ENCODE data around the gene TPD52L2. TPM values are rescaled to one million over a fixed set of nuclear protein-coding genes. Genes with fewer than 3 reads are reported as not detected.

The TPD52L2 gene
- total RNA-seq: 10 to 100 TPM; 54.8 to 92.9 TPM

DNA sequence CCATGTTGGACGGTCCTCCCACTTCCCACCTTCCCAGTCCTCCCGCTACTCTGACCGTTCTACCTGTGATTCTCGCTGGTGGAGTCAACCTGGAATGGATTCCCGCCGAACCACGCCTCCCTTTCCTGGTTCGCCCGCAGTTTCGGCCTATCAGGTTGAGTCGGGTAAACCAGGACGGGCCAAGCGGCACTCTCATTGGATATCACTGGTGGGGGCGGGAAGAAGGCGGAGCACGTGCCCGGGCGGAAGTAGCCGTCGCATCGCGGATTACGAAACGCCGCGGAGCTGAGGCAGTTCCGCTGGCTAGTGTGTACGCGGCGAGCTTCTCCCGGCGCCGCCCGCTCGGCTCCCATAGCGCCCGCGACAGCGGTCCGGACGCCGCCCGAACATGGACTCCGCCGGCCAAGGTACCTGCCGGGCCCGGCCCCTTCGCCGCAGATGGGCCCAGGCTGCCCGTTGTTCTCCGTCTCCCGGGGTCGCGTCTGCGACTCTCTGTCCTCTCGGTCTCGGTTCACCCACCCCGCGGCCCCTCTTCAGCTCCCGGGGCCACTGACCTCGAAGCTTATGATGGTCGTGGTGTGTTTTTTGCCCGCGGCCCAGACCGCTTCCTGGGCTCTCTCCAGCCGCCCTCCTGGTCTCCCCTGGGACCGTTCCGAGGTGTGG lies at the start of gene TPD52L2:
TPD52L2 (plus strand) TSS at position 293 of the 663 bp plus-strand sequence; CDS start at position 389, 96 bp downstream.
- peak within 1 kb of the TSS; percentile 84 for H3K4me3 Mint-ChIP-seq
- H3K36me3 Mint-ChIP-seq (ENCODE audit: low read depth): peaks cover 67% of the 10 kb centered on the region
- peak; percentile 88 for ATAC-seq (replicated peaks)
- H3K4me1 Mint-ChIP-seq: peaks cover 5% of the 10 kb centered on the region
- peak within 1 kb of the TSS; percentile 89 for H3K27ac Mint-ChIP-seq
- H3K27me3 Mint-ChIP-seq: no peaks in the 10 kb centered on the region
- H3K9me3 Mint-ChIP-seq: no peaks in the 10 kb centered on the region

GRCh38 chr20:63815615-63816253 lies 49.3 kb upstream of the TPD52L2 start:
- H3K27ac Mint-ChIP-seq: no peak overlapping the region
- no peaks in the 10 kb centered on the region for H3K4me1 Mint-ChIP-seq
- no peaks in the 10 kb centered on the region for H3K36me3 Mint-ChIP-seq (ENCODE audit: low read depth)
- H3K4me3 Mint-ChIP-seq: no peak overlapping the region
- no peaks in the 10 kb centered on the region for H3K27me3 Mint-ChIP-seq
- ATAC-seq (replicated peaks): no peak
- no peaks in the 10 kb centered on the region for H3K9me3 Mint-ChIP-seq

DNA sequence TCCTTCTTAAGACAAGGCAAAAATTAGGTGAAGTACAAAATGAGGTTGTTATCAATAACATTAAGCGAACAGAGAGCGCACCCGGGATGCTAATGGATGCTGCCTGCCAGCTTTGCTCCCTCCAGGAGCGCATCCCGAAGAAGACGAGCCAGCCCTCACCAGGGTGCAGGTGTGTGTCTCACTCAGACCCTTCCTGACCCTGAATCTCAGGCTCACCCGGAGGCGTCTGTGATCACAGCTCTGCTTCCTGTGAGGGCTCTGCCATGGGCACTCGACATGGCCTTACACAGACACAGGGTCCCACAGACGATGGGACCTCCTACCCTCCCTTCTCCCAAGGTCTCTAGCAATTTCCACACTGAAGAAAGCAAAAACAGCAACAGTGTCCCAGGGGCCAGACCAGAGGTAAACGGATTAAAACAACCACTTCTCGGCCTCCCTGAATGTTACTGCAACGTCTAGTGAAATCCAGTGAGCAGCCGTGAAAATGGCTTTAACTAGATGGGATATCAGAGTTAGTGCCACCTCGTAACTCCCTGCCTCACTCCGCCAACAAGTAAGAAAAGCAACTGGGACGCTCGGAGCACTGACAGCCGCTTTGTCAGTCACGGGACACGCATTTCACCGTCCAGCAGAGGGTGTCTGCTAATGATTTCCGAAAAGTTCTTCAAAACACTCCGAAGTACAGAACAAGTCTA lies 45.7 kb upstream of the TPD52L2 start:
- no peaks in the 10 kb centered on the region for H3K9me3 Mint-ChIP-seq
- H3K4me3 Mint-ChIP-seq: peak overlapping the region; percentile 50
- no peak for ATAC-seq (replicated peaks)
- no peaks in the 10 kb centered on the region for H3K36me3 Mint-ChIP-seq (ENCODE audit: low read depth)
- H3K27ac Mint-ChIP-seq: peak overlapping the region; percentile 61
- H3K4me1 Mint-ChIP-seq: no peaks in the 10 kb centered on the region
- H3K27me3 Mint-ChIP-seq: peaks cover 4% of the 10 kb centered on the region

DNA sequence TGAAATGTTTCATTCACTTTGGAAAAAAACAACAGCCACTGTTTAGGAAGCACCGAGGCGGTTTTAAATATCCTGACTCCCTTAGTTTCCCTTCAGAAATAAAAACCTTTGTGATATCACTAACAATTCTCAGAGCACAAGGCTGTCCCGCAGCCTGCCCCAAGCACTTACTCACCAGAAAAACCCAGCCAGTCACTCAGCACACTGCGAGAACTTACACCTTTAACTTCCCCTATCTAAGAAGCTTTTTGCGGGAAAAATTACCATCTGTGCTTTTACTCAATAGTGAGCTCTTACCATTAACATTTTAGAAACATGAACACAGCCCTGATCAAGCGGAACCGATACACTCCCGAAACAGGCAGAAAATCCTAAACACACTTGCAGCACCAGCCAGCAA lies 43.3 kb upstream of the TPD52L2 start:
- Mint-ChIP-seq H3K4me3 (no peak overlapping the region), H3K36me3 (ENCODE audit: low read depth) (no peaks in the 10 kb centered on the region), H3K4me1 (peaks cover 7% of the 10 kb centered on the region), H3K27me3 (peaks cover 13% of the 10 kb centered on the region), H3K9me3 (no peaks in the 10 kb centered on the region), H3K27ac (no peak overlapping the region)
- ATAC-seq (replicated peaks): no peak

- Mint-ChIP-seq H3K36me3 (ENCODE audit: low read depth) (no peaks in the 10 kb centered on the region), H3K4me1 (peaks cover 7% of the 10 kb centered on the region), H3K27ac (no peak overlapping the region), H3K9me3 (no peaks in the 10 kb centered on the region), H3K27me3 (peaks cover 13% of the 10 kb centered on the region), H3K4me3 (no peak overlapping the region)
- no peak for ATAC-seq (replicated peaks)
These were observed 42.8 kb upstream of the TPD52L2 start for GRCh38 chr20:63822276-63822696.

DNA sequence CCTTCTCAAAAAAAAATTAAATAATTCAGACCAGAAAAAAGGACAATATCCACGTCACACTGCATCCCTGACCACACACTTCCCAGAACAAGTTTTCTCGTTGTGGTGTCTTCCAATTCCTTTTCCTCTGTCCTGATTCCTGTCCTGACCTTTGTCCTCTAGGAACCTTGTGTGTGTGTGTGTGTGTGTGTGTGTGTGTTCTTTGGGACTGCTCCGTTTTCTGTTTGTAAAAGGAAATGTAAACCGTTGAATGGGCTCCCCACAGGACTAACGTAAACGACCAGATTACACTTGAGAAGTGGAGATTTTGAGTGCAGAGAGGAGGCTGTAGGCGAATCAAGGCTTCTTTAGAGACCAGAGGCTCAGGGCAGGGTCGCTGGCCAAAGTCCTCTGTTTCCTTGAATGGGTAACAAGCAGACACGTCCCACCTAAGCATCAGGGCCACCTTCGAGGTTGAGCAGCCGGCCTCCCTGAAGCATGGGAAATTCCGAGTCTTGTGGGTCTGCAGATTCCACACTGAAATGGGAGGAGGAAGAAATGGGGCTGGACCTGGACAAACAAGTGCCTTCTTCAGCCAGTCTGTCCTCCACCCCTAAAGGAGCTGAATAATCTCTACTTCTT lies 41.3 kb upstream of the TPD52L2 start:
- H3K27me3 Mint-ChIP-seq: peaks cover 17% of the 10 kb centered on the region
- no peak overlapping the region for H3K27ac Mint-ChIP-seq
- no peak overlapping the region for H3K4me3 Mint-ChIP-seq
- H3K4me1 Mint-ChIP-seq: peaks cover 7% of the 10 kb centered on the region
- ATAC-seq (replicated peaks): no peak
- no peaks in the 10 kb centered on the region for H3K36me3 Mint-ChIP-seq (ENCODE audit: low read depth)
- no peaks in the 10 kb centered on the region for H3K9me3 Mint-ChIP-seq

- Mint-ChIP-seq H3K36me3 (ENCODE audit: low read depth) (peaks cover 11% of the 10 kb centered on the region), H3K9me3 (no peaks in the 10 kb centered on the region), H3K4me3 (peak overlapping the region; percentile 28), H3K27ac (no peak overlapping the region), H3K27me3 (peaks cover 31% of the 10 kb centered on the region), H3K4me1 (peaks cover 17% of the 10 kb centered on the region)
- ATAC-seq (replicated peaks): peak; percentile 1
These were observed 39.5 kb upstream of the TPD52L2 start for GRCh38 chr20:63825331-63826118.

DNA sequence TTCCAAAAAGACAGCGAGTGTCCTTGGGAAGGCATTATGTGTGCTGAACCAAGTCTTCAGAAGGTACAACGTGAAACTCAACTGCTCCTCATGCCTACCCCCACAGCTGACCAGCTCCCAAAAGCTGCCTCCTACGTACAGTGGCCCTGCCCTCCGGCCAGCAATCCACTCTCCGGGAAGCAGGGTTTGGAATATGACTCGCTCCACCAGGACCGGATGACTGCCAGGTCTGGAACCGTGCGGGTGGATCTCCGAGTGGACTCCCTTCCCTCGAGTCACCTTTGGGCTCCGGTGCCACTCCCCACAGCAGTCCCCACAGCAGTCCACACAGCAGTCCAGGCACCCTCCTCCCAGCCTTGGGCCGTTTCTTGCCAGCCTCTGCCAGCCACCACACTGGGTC lies 38.3 kb upstream of the TPD52L2 start:
- H3K36me3 Mint-ChIP-seq (ENCODE audit: low read depth): peaks cover 11% of the 10 kb centered on the region
- no peak for ATAC-seq (replicated peaks)
- H3K4me3 Mint-ChIP-seq: no peak overlapping the region
- H3K27me3 Mint-ChIP-seq: peaks cover 31% of the 10 kb centered on the region
- H3K4me1 Mint-ChIP-seq: peaks cover 17% of the 10 kb centered on the region
- H3K27ac Mint-ChIP-seq: no peak overlapping the region
- no peaks in the 10 kb centered on the region for H3K9me3 Mint-ChIP-seq

- H3K4me1 Mint-ChIP-seq: peaks cover 17% of the 10 kb centered on the region
- H3K4me3 Mint-ChIP-seq: peak overlapping the region; percentile 87
- H3K27ac Mint-ChIP-seq: no peak overlapping the region
- H3K36me3 Mint-ChIP-seq (ENCODE audit: low read depth): peaks cover 11% of the 10 kb centered on the region
- peaks cover 31% of the 10 kb centered on the region for H3K27me3 Mint-ChIP-seq
- ATAC-seq (replicated peaks): no peak
- no peaks in the 10 kb centered on the region for H3K9me3 Mint-ChIP-seq
These were observed 36.9 kb upstream of the TPD52L2 start for GRCh38 chr20:63828124-63828523.

DNA sequence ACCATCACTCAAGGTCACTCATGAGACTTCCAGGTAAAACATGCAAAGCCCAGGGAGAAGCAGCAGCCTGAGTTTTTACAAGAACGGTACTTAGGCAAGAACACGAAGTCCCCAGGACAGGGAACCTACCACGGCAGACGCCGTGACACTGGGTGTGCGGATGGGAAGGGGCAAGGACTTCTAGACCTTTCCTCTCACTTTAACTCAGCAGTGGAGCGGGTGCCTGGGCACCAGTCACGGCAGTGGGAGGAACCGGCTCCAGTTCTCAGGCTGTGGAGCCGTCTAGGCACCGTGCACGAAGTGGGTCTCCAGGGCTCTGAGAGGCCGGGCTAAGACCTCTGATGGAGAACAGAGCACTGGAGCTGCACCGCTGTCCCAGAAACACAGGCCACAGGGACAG lies 36.5 kb upstream of the TPD52L2 start:
- H3K36me3 Mint-ChIP-seq (ENCODE audit: low read depth): peaks cover 11% of the 10 kb centered on the region
- H3K4me3 Mint-ChIP-seq: peak overlapping the region; percentile 87
- no peak for ATAC-seq (replicated peaks)
- H3K27ac Mint-ChIP-seq: no peak overlapping the region
- peaks cover 31% of the 10 kb centered on the region for H3K27me3 Mint-ChIP-seq
- no peaks in the 10 kb centered on the region for H3K9me3 Mint-ChIP-seq
- H3K4me1 Mint-ChIP-seq: peaks cover 17% of the 10 kb centered on the region

GRCh38 chr20:63828951-63829350 lies 36.1 kb upstream of the TPD52L2 start:
- Mint-ChIP-seq H3K36me3 (ENCODE audit: low read depth) (peaks cover 11% of the 10 kb centered on the region), H3K27ac (no peak overlapping the region), H3K4me3 (peak overlapping the region; percentile 87), H3K27me3 (peaks cover 27% of the 10 kb centered on the region), H3K9me3 (no peaks in the 10 kb centered on the region), H3K4me1 (peaks cover 17% of the 10 kb centered on the region)
- no peak for ATAC-seq (replicated peaks)

DNA sequence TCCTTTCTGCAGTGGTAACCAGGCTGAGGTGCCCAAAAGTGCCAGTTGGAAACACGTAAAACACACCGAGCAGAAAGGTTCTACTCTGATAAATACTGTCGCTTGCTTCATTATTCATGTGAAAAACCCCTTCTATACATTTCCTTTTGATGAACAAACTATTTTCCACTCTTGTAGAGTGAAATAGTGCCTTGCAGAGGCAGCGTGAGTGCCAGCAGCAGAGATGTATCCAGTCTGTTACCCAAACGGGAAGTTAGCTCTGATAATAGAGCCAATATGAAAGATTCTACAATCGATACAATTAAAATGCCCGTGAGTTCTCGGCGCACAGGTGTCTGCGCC lies 35.5 kb upstream of the TPD52L2 start:
- Mint-ChIP-seq H3K36me3 (ENCODE audit: low read depth) (peaks cover 11% of the 10 kb centered on the region), H3K4me3 (peak overlapping the region; percentile 87), H3K27ac (peak overlapping the region; percentile 69), H3K9me3 (no peaks in the 10 kb centered on the region), H3K4me1 (peaks cover 17% of the 10 kb centered on the region), H3K27me3 (peaks cover 27% of the 10 kb centered on the region)
- ATAC-seq (replicated peaks): peak; percentile 23

DNA sequence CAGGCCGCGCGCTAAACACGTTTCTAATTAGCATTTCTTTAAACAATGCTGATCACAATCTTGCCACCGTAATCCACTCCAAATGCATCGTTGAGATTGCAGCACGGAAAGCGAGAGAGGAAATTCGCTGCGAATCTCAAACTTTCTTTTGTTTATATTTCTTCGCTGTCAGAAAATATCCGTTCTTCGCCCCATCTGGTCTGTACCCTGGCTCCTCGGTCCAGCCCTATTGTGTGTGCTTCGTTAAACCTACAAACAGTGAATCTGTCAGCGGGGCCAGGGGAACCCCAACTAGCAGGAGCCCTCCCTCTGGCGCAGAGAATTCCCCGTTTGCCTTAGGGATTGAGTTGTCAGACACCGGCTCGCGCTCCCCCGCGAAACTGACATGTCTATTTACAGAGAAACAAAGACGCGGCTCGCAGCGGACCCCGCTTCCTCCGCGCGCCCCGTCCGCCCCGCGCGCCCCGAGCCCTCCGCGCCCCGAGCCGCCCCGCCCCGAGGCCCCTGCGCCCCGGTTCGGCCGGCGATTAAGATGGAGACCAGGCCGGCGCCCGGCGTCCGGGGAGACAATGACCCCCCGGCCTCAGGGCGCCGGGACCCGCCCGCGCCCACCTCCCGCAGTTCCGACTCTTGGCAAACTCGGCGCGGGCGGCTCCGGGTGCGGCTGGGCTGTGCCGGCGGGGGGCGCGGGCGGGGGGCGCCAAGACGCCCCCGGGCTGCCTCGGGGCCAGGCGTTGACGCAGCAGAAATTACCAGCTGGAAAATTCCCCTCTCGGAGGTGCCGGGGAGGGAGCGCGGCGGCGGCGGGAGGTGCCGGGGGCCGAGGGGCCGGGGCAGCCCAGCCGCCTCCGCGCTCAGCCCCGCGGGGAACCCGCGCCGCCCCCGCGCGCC lies 34.9 kb upstream of the TPD52L2 start:
- Mint-ChIP-seq H3K36me3 (ENCODE audit: low read depth) (peaks cover 11% of the 10 kb centered on the region), H3K4me1 (peaks cover 17% of the 10 kb centered on the region), H3K27ac (peak overlapping the region; percentile 69), H3K4me3 (peak overlapping the region; percentile 87), H3K9me3 (no peaks in the 10 kb centered on the region), H3K27me3 (peaks cover 27% of the 10 kb centered on the region)
- ATAC-seq (replicated peaks): peak; percentile 13
